LNCAP (cell line): ENCODE data around the gene TRIM45.

Source experiments
- CTCF ChIP-seq: fragments of 450-650 bp; IDR thresholded peaks from 2 replicates; pipeline ENCODE4 v1.5.1; 2017; ENCODE audit warnings: mild to moderate bottlenecking

The TRIM45 gene

GRCh38 chr1:117106478-117106877 lies 15.1 kb downstream of the TRIM45 start:
- TF ChIP-seq CTCF = no peak

- no peak for TF ChIP-seq CTCF
These were observed 15.8 kb downstream of the TRIM45 start for GRCh38 chr1:117105722-117106121.

- no peak for TF ChIP-seq CTCF
These were observed 16.6 kb downstream of the TRIM45 start for GRCh38 chr1:117104986-117105385.

GRCh38 chr1:117101334-117101733 lies 20.2 kb downstream of the TRIM45 start:
- TF ChIP-seq CTCF = no peak

- TF ChIP-seq CTCF = no peak
These were observed 23.2 kb downstream of the TRIM45 start for GRCh38 chr1:117098287-117098890.

GRCh38 chr1:117097443-117097842 lies 24.1 kb downstream of the TRIM45 start:
- TF ChIP-seq CTCF = no peak

- no peak for TF ChIP-seq CTCF
These were observed 24.6 kb downstream of the TRIM45 start for GRCh38 chr1:117096951-117097408.
